ENCODE data around the gene TMEM179.

DNA sequence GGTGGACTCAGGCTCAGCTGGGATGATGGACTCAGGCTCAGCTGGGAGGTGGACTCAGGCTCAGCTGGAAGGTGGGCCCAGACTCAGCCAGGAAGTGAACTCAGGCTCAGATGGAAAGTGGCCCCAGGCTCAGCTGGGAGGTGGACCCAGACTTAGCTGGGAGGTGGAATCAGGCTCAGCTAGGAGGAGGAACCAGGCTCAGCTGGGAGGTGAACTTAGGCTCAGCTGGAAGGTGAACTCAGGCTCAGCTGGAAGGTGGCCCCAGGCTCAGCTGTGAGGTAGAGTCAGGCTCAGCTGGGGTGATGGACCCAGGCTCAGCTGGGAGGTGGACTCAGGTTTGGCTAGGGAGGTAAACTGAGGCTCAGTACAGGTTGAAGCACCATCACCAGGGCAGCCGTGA lies 46.8 kb downstream of the TMEM179 start:
- TF ChIP-seq, protein P1, sequence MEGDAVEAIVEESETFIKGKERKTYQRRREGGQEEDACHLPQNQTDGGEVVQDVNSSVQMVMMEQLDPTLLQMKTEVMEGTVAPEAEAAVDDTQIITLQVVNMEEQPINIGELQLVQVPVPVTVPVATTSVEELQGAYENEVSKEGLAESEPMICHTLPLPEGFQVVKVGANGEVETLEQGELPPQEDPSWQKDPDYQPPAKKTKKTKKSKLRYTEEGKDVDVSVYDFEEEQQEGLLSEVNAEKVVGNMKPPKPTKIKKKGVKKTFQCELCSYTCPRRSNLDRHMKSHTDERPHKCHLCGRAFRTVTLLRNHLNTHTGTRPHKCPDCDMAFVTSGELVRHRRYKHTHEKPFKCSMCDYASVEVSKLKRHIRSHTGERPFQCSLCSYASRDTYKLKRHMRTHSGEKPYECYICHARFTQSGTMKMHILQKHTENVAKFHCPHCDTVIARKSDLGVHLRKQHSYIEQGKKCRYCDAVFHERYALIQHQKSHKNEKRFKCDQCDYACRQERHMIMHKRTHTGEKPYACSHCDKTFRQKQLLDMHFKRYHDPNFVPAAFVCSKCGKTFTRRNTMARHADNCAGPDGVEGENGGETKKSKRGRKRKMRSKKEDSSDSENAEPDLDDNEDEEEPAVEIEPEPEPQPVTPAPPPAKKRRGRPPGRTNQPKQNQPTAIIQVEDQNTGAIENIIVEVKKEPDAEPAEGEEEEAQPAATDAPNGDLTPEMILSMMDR (IDR thresholded peaks at IDR 0.05), result no peak
- TF ChIP-seq POLR2A (IDR thresholded peaks at IDR 0.05), result no peak

Measured in uterus (tissue), 2 donors.